HG03196 (cell line): ENCODE data around the gene LAMA2.
"Not testable (repeated sequence)": the region's sequence is repeated elsewhere in the genome, so short reads cannot be mapped to it uniquely, and the experiment has no call there.

ENCODE experiments used
- ATAC-seq: cut with Tn5 transposase; IDR thresholded peaks from one replicate; pipeline ENCODE4 v1.9.1; 2021; ENCODE audit not compliant: unreplicated experiment

The LAMA2 gene

DNA sequence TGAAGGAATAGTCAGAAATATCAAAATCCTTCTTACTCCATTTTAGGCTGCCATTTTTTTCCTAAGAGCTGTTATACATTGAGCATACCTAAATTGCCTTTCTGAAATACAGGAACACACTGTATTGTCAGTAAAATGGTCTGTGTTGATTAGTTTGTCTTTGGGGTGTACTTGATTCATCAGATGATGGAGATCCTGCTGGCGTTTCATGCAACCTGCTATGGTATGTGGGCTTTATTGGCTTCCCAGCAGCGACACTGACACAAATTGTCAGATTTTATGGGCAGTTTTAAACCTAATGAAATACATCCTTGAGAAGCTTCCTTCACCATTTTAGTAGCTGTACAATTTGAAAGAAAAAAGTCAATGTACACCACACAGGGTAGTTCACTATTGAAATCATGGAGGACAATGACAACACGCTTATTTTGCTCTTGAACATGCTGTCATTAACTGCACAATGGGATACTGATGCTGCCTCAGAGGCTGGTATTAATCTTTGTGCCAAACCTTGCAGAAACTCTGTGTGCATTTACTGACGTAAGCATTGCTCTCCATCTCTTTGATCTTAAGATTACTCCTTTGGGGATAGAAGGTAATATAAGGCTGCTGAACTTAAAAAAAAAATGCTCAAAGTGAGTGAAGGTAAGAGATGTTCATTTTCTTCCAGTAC lies 124.9 kb downstream of the LAMA2 start:
- ATAC-seq, result no peak

GRCh38 chr6:129008591-129008990 lies 125.7 kb downstream of the LAMA2 start:
- ATAC-seq, result no peak

GRCh38 chr6:129009851-129010250 lies 126.9 kb downstream of the LAMA2 start:
- ATAC-seq, result no peak

DNA sequence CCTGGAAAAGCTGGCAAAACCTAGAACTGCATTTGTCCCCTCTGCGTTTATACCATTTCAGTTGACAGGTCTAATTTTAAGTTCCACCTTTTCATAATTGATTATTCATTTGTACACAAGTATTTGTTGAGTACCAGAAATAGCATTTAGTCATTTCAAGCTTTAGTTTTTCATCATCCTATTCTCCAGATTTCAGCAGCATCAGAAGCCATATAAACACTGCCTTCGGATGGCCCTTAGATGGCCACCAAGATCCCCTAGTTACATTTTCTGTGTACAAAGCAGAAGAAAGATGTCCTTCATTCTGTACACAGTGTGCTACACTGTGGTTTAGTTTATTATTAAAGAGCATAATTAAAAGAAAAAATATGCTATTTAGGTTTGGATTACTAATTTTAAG lies 131.4 kb downstream of the LAMA2 start:
- no peak for ATAC-seq

DNA sequence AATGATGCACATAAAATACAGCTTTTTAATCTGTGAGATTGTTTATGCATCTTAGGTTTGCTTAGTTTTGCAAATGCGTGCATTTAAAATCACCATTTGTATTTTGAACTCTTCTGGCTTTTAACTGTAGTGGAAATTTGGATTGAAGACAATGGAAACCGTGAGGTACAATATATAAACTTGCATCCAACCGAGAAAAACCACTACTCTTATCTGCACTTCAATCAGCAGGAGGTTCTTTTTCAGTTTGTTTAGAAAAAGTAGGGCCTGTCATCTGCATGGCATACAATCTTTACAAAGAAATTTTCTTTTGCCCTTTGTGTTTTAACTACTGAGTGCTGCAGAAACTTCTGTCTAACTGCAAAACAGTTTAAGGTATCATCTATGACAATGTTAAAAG lies 132.8 kb downstream of the LAMA2 start:
- ATAC-seq, result no peak

DNA sequence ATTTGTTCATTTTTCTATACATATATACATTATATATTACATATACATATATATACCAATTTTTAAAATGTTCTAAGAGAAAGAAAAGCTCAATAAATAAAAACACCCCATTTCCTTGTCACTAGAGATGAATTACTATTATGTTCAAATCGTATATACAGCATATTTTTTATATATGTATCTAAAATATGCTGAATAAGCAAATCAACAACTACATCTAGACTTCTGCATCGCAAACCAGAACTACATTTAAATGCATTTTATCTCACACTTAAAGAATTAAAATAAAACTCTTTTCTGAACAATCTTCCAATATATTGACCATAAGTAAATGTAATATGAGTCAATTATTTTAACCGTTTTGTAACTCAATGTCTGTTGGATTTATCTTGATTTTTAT lies 133.9 kb downstream of the LAMA2 start:
- no peak for ATAC-seq

DNA sequence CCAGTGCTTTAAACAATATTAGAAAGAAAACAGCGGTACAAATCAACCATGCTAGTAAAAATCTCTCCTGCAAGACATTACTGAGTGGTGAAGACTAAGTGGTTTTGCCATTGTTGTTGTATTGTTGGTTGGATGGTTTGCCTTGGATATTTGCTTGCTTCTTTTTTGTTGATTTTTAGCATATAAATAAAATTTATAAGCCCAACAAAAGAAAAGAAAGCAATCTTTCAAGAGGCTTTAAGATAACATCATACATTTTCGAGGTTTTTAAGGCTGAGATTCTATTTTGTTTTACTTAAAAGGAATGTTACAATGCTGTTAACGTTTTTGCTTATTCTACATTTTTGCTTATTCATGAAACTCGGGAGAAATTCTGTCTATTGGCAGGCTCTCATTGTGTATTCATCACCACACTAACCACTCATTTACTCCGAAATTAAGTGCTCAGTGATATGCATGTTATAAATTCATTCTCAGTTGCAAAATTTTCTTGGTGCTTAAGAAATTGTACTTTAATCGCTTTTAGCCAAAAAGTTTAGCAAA lies 139.1 kb downstream of the LAMA2 start:
- no peak for ATAC-seq

- ATAC-seq, result no peak
These were observed 143.7 kb downstream of the LAMA2 start for GRCh38 chr6:129026601-129027000.

DNA sequence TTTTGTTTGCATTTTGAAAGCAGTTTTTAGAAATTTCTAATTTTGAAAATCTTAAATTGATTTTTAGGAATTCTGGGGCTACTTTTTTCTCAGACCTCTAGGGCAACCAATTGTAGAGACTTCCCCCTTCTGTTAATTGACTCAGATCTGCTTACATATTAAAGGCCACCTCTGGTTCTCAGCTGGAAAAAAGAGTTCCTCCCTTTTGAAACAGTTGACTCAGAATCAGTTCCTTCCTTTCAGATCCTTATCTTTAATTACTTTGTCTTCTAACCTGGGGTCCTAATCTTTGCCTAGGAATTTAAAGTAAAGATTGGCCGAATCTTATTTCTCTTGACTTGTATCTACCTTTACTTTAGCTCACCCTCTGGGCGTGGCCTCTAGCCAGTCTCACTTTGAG lies 146.8 kb downstream of the LAMA2 start:
- ATAC-seq, result no peak

GRCh38 chr6:129030215-129030614 lies 147.3 kb downstream of the LAMA2 start:
- no peak for ATAC-seq

DNA sequence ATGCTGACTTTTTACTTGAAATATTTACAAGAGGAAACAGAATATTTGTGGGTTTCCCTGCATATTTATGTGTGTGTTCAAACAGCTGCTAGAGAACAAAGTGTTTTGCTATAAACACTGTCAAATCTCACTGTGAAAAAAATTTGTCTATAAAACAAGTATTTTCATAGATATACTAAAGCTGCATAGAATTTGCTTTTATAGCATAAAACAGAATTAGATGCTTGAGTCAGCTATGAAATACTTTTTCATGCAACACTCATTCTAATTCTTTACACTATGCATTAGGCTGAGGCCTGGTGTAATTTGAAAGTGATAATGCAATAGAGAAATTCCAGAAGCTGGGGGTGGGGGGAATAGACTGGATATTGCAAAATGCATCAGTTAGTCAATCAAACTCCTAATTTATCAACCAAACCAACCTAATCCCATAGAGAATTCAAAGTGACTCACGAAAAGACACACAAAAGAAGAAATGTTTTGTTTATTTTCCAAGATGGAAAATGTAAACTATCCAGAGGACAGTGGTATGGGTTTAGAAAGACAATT lies 148.2 kb downstream of the LAMA2 start:
- ATAC-seq, result no peak

DNA sequence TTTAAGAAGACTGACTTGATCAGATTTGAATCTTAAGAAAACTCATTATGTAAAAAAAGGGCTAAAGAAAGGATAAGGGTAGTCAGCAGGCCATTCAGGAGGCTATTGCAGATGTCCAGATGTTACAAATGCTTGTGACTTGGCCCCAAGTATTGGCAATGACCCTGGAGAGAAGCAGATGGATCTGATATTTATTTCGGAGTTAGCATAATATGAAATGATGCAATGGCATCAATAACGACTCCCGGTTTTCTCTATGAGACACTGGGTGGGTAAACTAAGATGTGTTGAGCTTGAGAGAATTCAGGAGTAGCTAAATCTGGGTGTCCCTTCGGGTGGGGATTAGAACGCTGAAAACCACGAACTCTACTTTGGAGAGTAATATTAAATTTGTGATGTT lies 149.7 kb downstream of the LAMA2 start:
- ATAC-seq, result no peak

DNA sequence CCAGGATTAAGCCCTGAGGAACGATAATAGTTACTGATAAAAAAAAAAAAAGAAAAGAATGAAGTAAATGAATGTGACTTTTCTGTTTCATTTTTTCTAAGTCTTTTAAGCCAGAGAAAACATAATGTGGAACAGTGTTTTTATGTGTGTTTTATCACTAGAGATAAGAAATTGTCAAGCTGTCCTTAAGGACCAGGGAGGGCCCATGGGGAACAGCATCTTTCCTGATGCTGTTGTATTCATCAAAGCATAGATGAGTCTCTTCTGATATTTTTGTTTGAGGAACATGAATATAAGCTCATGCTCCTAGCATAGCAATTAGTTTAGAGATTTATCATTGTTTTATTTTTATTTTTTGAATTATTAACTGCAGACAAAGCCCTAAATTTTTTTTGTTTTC lies 150.2 kb downstream of the LAMA2 start:
- no peak for ATAC-seq

DNA sequence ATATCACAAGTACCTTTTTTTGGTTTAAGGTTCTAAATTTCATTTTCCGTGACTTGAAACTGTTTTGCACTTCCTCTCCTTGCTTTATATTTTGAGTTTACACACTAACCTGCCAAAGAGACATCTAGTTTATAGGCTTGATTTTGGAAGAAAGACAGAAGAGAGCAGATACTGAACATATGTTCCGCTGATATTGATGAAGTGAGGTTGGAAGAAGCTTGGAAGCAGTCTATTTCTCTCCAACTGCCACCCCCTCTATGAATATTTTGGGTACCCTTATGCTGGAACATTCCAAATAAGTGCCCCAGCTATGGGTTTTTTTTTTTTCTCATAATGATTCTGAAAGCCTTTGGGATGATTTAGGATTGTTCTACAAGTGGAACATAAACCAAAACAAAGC lies 150.6 kb downstream of the LAMA2 start:
- no peak for ATAC-seq

GRCh38 chr6:129041563-129041962 lies 158.6 kb downstream of the LAMA2 start:
- ATAC-seq, result no peak

- no peak for ATAC-seq
These were observed 163.6 kb downstream of the LAMA2 start for GRCh38 chr6:129046526-129046925.

- no peak for ATAC-seq
These were observed 164.9 kb downstream of the LAMA2 start for GRCh38 chr6:129047834-129048233.

- ATAC-seq, result no peak
These were observed 167.1 kb downstream of the LAMA2 start for GRCh38 chr6:129050086-129050485.

DNA sequence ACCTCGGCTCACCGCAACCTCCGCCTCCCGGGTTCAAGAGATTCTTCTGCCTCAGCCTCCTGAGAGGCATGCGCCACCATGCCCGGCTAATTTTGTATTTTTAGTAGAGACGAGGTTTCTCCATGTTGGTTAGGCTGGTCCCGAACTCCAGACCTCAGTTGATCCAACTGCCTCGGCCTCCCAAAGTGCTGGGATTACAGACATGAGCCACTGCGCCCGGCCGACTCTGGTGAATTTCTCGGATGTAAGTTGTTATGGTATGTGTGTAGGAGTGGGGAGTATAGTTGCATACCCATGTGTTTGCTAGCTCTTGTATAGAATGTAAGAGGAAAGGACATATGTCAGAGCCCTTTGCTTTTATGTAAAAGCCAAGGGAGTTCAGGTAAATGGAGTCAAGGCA lies 170.2 kb downstream of the LAMA2 start:
- not testable (repeated sequence) for ATAC-seq

DNA sequence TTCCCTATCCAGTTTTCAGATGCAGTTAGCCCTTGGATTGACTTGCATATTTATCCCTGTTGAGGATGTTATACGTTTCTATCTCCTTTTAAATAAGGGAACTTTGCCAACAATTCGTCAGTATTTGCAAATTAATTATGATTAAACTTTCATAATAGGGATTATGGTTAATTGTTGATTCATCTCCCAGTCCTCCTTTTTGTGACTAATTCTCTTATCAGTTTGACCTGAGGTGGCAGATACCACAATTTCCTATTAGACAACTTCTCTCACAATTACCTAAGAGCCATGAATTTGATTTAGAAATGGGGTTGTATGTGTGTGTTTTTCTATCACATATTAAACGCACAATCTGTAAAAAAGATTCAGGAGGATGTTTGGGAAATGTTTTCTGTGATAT lies 172.9 kb downstream of the LAMA2 start:
- ATAC-seq, result no peak

DNA sequence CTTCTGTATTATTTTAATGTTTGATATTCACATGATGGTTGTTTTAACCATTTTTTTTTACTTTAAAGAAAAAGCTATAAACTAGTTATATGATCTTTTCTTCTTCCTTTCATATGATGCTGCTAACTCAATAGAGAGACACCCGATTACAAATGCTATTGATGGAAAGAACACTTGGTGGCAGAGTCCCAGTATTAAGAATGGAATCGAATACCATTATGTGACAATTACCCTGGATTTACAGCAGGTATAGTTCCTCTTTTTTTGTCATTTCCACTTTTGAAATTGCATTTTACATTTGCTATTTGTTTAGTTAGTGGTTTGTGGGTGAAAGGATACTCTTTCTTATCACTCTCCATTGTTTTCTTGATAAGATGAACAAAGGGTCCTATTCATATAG lies 176.7 kb downstream of the LAMA2 start:
- ATAC-seq, result no peak

DNA sequence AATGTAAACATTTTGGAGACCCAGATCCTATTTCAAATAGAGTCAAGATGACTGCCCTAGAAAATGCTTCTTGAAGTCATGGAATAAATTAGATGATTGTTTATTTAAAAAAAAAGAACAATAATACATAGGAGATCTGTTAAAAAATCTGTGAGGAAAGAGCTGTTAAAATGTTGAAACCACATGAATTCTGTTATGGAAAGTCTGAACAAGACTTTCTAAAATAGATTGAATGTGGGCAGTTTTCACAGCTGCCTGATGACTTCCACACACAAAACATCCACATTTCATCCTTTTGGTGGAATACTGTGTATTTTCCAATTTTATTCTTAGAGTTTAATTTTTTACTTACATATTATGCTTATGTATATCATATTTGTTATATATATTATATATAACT lies 186.1 kb downstream of the LAMA2 start:
- ATAC-seq, result no peak

GRCh38 chr6:129073051-129073450 lies 190.1 kb downstream of the LAMA2 start:
- no peak for ATAC-seq
